ENCODE data around the gene ZNF326. TPM values are rescaled to one million over a fixed set of nuclear protein-coding genes. Genes with fewer than 3 reads are reported as not detected.

ZNF326 gene
- total RNA-seq, 2 experiments from 2014 or later: 17.4 to 17.9 TPM

- no peaks in the 10 kb centered on the region for H3K27me3 Mint-ChIP-seq (ENCODE audit: low read depth)
- no peaks in the 10 kb centered on the region for H3K36me3 Mint-ChIP-seq (ENCODE audit: low read depth)
- no peak overlapping the region for H3K27ac Mint-ChIP-seq
- H3K9me3 Mint-ChIP-seq: no peaks in the 10 kb centered on the region
- intact Hi-C loops (cut with micrococcal nuclease): no loop called here
- no peak overlapping the region for H3K4me3 Mint-ChIP-seq
- CTCF ChIA-PET: interaction anchor here (0.6 kb wide), 1 partner anchor 49 kb away, joined by 3 read pairs; no protein-coding TSS in a partner anchor
- DNase-seq: no peak
- H3K4me1 Mint-ChIP-seq (ENCODE audit: low read depth): peaks cover 27% of the 10 kb centered on the region
These were observed 40.5 kb upstream of the ZNF326 start for GRCh38 chr1:89954401-89954800.

- H3K27me3 Mint-ChIP-seq (ENCODE audit: low read depth): no peaks in the 10 kb centered on the region
- peaks cover 28% of the 10 kb centered on the region for H3K4me1 Mint-ChIP-seq (ENCODE audit: low read depth)
- no peaks in the 10 kb centered on the region for H3K9me3 Mint-ChIP-seq
- no peaks in the 10 kb centered on the region for H3K36me3 Mint-ChIP-seq (ENCODE audit: low read depth)
- intact Hi-C loops (cut with micrococcal nuclease): no loop called here
- no peak overlapping the region for H3K4me3 Mint-ChIP-seq
- DNase-seq: no peak
- CTCF ChIA-PET: no interaction called here
- H3K27ac Mint-ChIP-seq: no peak overlapping the region
These were observed 39.4 kb upstream of the ZNF326 start for GRCh38 chr1:89955311-89956205.

- no peaks in the 10 kb centered on the region for H3K27me3 Mint-ChIP-seq (ENCODE audit: low read depth)
- intact Hi-C loops (cut with micrococcal nuclease): no loop called here
- CTCF ChIA-PET: interaction anchor here (0.7 kb wide), 1 partner anchor 157 kb away, joined by 3 read pairs; no protein-coding TSS in a partner anchor
- H3K4me3 Mint-ChIP-seq: no peak overlapping the region
- no peak overlapping the region for H3K27ac Mint-ChIP-seq
- H3K9me3 Mint-ChIP-seq: no peaks in the 10 kb centered on the region
- peaks cover 28% of the 10 kb centered on the region for H3K4me1 Mint-ChIP-seq (ENCODE audit: low read depth)
- H3K36me3 Mint-ChIP-seq (ENCODE audit: low read depth): no peaks in the 10 kb centered on the region
- peak; percentile 54 for DNase-seq
These were observed 37.8 kb upstream of the ZNF326 start for GRCh38 chr1:89957107-89957506.

GRCh38 chr1:89958851-89959654 is 35.9 kb upstream of the ZNF326 start:
- intact Hi-C loops (cut with micrococcal nuclease): no loop called here
- no peak overlapping the region for H3K4me3 Mint-ChIP-seq

GRCh38 chr1:89959719-89960118 is 35.2 kb upstream of the ZNF326 start:
- H3K4me3 Mint-ChIP-seq: no peak overlapping the region
- H3K36me3 Mint-ChIP-seq (ENCODE audit: low read depth): no peaks in the 10 kb centered on the region
- H3K27ac Mint-ChIP-seq: no peak overlapping the region
- H3K9me3 Mint-ChIP-seq: no peaks in the 10 kb centered on the region
- intact Hi-C loops (cut with micrococcal nuclease): no loop called here
- CTCF ChIA-PET: no interaction called here
- DNase-seq: no peak
- H3K4me1 Mint-ChIP-seq (ENCODE audit: low read depth): peaks cover 23% of the 10 kb centered on the region
- no peaks in the 10 kb centered on the region for H3K27me3 Mint-ChIP-seq (ENCODE audit: low read depth)

More at GRCh38 chr1:89958851-89959654, 35.9 kb upstream of the ZNF326 start:
- H3K36me3 Mint-ChIP-seq (ENCODE audit: low read depth): no peaks in the 10 kb centered on the region
- H3K9me3 Mint-ChIP-seq: no peaks in the 10 kb centered on the region
- H3K27ac Mint-ChIP-seq: no peak overlapping the region
- peaks cover 23% of the 10 kb centered on the region for H3K4me1 Mint-ChIP-seq (ENCODE audit: low read depth)
- CTCF ChIA-PET: no interaction called here
- DNase-seq: no peak
- no peaks in the 10 kb centered on the region for H3K27me3 Mint-ChIP-seq (ENCODE audit: low read depth)

- Mint-ChIP-seq H3K9me3 (no peaks in the 10 kb centered on the region), H3K4me1 (ENCODE audit: low read depth) (peaks cover 18% of the 10 kb centered on the region), H3K27me3 (ENCODE audit: low read depth) (no peaks in the 10 kb centered on the region), H3K4me3 (no peak overlapping the region), H3K36me3 (ENCODE audit: low read depth) (no peaks in the 10 kb centered on the region), H3K27ac (no peak overlapping the region)
- CTCF ChIA-PET: interaction anchor here (0.9 to 1.1 kb wide), 2 partner anchors 16 to 21 kb away, joined by 3 read pairs; no protein-coding TSS in a partner anchor
- intact Hi-C loops (cut with micrococcal nuclease): no loop called here
- no peak for DNase-seq
These were observed 32.7 kb upstream of the ZNF326 start for GRCh38 chr1:89962024-89962741.

GRCh38 chr1:89962742-89963075 is 32.2 kb upstream of the ZNF326 start:
- CTCF ChIA-PET: interaction anchor here (0.7 to 1.3 kb wide), 4 partner anchors 16 to 182 kb away, joined by 3 to 4 read pairs (median 3); no protein-coding TSS in a partner anchor
- H3K36me3 Mint-ChIP-seq (ENCODE audit: low read depth): no peaks in the 10 kb centered on the region
- intact Hi-C loops (cut with micrococcal nuclease): no loop called here
- H3K4me1 Mint-ChIP-seq (ENCODE audit: low read depth): peaks cover 14% of the 10 kb centered on the region
- no peak overlapping the region for H3K27ac Mint-ChIP-seq
- no peak for DNase-seq
- no peaks in the 10 kb centered on the region for H3K27me3 Mint-ChIP-seq (ENCODE audit: low read depth)
- no peak overlapping the region for H3K4me3 Mint-ChIP-seq
- no peaks in the 10 kb centered on the region for H3K9me3 Mint-ChIP-seq

- CTCF ChIA-PET: no interaction called here
- intact Hi-C loops (cut with micrococcal nuclease): no loop called here
- DNase-seq: no peak
- Mint-ChIP-seq H3K36me3 (ENCODE audit: low read depth) (no peaks in the 10 kb centered on the region), H3K27me3 (ENCODE audit: low read depth) (no peaks in the 10 kb centered on the region), H3K27ac (no peak overlapping the region), H3K9me3 (no peaks in the 10 kb centered on the region), H3K4me1 (ENCODE audit: low read depth) (no peaks in the 10 kb centered on the region), H3K4me3 (no peak overlapping the region)
These were observed 29.6 kb upstream of the ZNF326 start for GRCh38 chr1:89965193-89965768.

- Mint-ChIP-seq H3K36me3 (ENCODE audit: low read depth) (no peaks in the 10 kb centered on the region), H3K4me3 (no peak overlapping the region), H3K4me1 (ENCODE audit: low read depth) (no peaks in the 10 kb centered on the region), H3K27ac (no peak overlapping the region), H3K27me3 (ENCODE audit: low read depth) (no peaks in the 10 kb centered on the region), H3K9me3 (no peaks in the 10 kb centered on the region)
- intact Hi-C loops (cut with micrococcal nuclease): no loop called here
- DNase-seq: no peak
- CTCF ChIA-PET: no interaction called here
These were observed 28.3 kb upstream of the ZNF326 start for GRCh38 chr1:89966656-89967055.

GRCh38 chr1:89971600-89971999 is 23.3 kb upstream of the ZNF326 start:
- no peaks in the 10 kb centered on the region for H3K27me3 Mint-ChIP-seq (ENCODE audit: low read depth)
- intact Hi-C loops (cut with micrococcal nuclease): no loop called here
- H3K9me3 Mint-ChIP-seq: no peaks in the 10 kb centered on the region
- CTCF ChIA-PET: no interaction called here
- H3K4me1 Mint-ChIP-seq (ENCODE audit: low read depth): no peaks in the 10 kb centered on the region
- DNase-seq: no peak
- no peak overlapping the region for H3K4me3 Mint-ChIP-seq
- no peak overlapping the region for H3K27ac Mint-ChIP-seq
- no peaks in the 10 kb centered on the region for H3K36me3 Mint-ChIP-seq (ENCODE audit: low read depth)

- H3K27ac Mint-ChIP-seq: no peak overlapping the region
- no peaks in the 10 kb centered on the region for H3K36me3 Mint-ChIP-seq (ENCODE audit: low read depth)
- H3K4me3 Mint-ChIP-seq: no peak overlapping the region
- DNase-seq: no peak
- H3K27me3 Mint-ChIP-seq (ENCODE audit: low read depth): no peaks in the 10 kb centered on the region
- intact Hi-C loops (cut with micrococcal nuclease): no loop called here
- no peaks in the 10 kb centered on the region for H3K4me1 Mint-ChIP-seq (ENCODE audit: low read depth)
- no peaks in the 10 kb centered on the region for H3K9me3 Mint-ChIP-seq
- CTCF ChIA-PET: no interaction called here
These were observed 22.9 kb upstream of the ZNF326 start for GRCh38 chr1:89972024-89972423.
